Fibroblast of gingiva (primary cell): ENCODE measurements around the gene TMEFF1.
A peak's percentile ranks its signal among the peaks of the same experiment; 100 is the strongest.

ENCODE experiments used
- DNase-seq: peaks from one replicate; pipeline ENCODE4 v3.0.0-alpha.2; 2011; ENCODE audit warnings: low read depth

The TMEFF1 gene

GRCh38 chr9:100577776-100578448 is 105.0 kb downstream of the TMEFF1 start, which contains the start of gene CAVIN4:
CAVIN4 (plus strand) TSS chr9:100578079; CDS start chr9:100578144, 65 bp downstream.
- peak; percentile 29 for DNase-seq

- DNase-seq: no peak
Measured at GRCh38 chr9:100578610-100579009, 105.7 kb downstream of the TMEFF1 start.

GRCh38 chr9:100579665-100580064 is 106.7 kb downstream of the TMEFF1 start:
- no peak for DNase-seq

GRCh38 chr9:100580257-100580656 is 107.3 kb downstream of the TMEFF1 start:
- no peak for DNase-seq

- no peak for DNase-seq
Measured at GRCh38 chr9:100581081-100581480, 108.1 kb downstream of the TMEFF1 start.

GRCh38 chr9:100581661-100582060 is 108.7 kb downstream of the TMEFF1 start:
- no peak for DNase-seq

- DNase-seq: no peak
Measured at GRCh38 chr9:100583014-100583802, 110.3 kb downstream of the TMEFF1 start.

- DNase-seq: no peak
Measured at GRCh38 chr9:100584951-100585350, 112.0 kb downstream of the TMEFF1 start.

GRCh38 chr9:100586093-100586492 is 113.1 kb downstream of the TMEFF1 start:
- DNase-seq: no peak

GRCh38 chr9:100587375-100587774 is 114.4 kb downstream of the TMEFF1 start:
- no peak for DNase-seq

- DNase-seq: no peak
Measured at GRCh38 chr9:100589582-100589981, 116.6 kb downstream of the TMEFF1 start.

GRCh38 chr9:100590481-100590880 is 117.5 kb downstream of the TMEFF1 start:
- DNase-seq: peak; percentile 31

- no peak for DNase-seq
Measured at GRCh38 chr9:100591139-100591538, 118.2 kb downstream of the TMEFF1 start.

- no peak for DNase-seq
Measured at GRCh38 chr9:100591639-100592412, 118.9 kb downstream of the TMEFF1 start.

GRCh38 chr9:100595391-100596199 is 122.6 kb downstream of the TMEFF1 start:
- peak; percentile 44 for DNase-seq

- no peak for DNase-seq
Measured at GRCh38 chr9:100597236-100597635, 124.3 kb downstream of the TMEFF1 start.

GRCh38 chr9:100598641-100599145 is 125.7 kb downstream of the TMEFF1 start:
- peak; percentile 62 for DNase-seq

- DNase-seq: no peak
Measured at GRCh38 chr9:100600521-100601079, 127.7 kb downstream of the TMEFF1 start.

- DNase-seq: peak; percentile 44
Measured at GRCh38 chr9:100601216-100601615, 128.3 kb downstream of the TMEFF1 start.

GRCh38 chr9:100602342-100602801 is 129.4 kb downstream of the TMEFF1 start:
- peak; percentile 32 for DNase-seq

GRCh38 chr9:100605405-100605804 is 132.5 kb downstream of the TMEFF1 start:
- no peak for DNase-seq
